ENCODE results near the gene GRIK4. TPM values are rescaled to one million over a fixed set of nuclear protein-coding genes. Genes with fewer than 3 reads are reported as not detected.

The GRIK4 gene
- not detected in 2 replicates for total RNA-seq

GRCh38 chr11:120511116-120511819 lies at the start of gene GRIK4:
TSS of gene GRIK4 (plus strand) at chr11:120511748. CDS start at chr11:120660319, 148,571 bp downstream.

DNA sequence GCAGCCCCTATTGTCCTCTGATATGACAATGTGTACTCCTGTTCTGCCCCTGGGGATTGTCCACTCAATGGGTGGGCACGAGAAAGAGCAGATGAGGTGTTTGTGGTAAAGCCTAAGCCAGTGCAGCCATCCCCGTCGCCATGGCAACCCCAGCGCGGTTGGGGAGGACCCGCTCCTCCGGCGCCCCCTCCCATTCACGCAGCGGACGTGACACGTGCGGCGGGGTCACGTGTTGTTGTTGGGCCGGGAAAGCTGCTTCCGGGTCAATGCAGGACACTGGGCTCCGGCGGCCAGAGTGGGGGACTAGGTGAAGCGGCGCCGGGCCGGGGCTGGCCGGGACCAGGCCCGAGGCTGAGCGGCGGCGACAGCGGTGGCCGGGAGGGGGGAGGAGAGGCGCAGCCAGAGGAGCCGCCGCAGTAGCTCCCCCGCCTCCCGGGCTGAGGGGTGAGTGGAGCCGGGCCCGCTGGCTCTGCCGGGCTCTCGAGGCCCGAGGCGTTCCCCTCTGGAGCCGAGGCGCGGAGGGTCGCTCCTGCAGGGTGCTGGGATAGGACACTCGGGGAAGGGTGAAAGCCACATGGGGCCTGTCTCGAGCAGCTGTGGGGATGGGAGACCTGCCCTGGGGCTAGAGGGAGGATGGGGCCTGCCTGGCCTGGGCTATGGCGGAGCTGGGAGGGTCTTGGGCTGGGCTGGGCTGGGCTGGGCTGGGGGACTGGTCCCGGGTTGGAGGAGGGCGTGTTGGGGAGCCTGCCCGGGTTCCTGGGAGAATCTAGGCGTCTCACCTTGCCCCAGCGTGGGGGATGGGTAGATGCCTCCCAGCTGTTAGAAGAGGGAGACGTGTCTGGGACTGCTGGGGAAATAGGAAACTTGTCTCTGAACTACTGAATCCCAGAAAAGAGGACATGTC lies 512.6 kb downstream of the GRIK4 start, which contains the start of gene TBCEL:
Gene TBCEL (plus strand): TSS at position 255 of the 904 bp plus-strand sequence. CDS start 21,589 bp downstream, outside the sequence.

Other genes with a start within 250 kb of the GRIK4 start
- gene TLCD5, start 186.4 kb upstream of the GRIK4 start, total RNA-seq: 1.1 and 3.9 TPM in 2 replicates
- 35.7 and 44.7 TPM in 2 replicates for gene ARHGEF12, start 175.3 kb upstream of the GRIK4 start, total RNA-seq

Measured in cardiac atrium fibroblast (primary cell).